Activated CD8-positive, alpha-beta memory T cell treated with anti-CD3 and anti-CD28 coated beads, Interleukin-2, amount 50 U/mL, for 48 hours (primary cell): Measurements from ENCODE around the gene BCL2.

Experiments
- DNase-seq: peaks from one replicate; pipeline ENCODE4 v3.0.0-alpha.2; 2020

BCL2 gene

DNA sequence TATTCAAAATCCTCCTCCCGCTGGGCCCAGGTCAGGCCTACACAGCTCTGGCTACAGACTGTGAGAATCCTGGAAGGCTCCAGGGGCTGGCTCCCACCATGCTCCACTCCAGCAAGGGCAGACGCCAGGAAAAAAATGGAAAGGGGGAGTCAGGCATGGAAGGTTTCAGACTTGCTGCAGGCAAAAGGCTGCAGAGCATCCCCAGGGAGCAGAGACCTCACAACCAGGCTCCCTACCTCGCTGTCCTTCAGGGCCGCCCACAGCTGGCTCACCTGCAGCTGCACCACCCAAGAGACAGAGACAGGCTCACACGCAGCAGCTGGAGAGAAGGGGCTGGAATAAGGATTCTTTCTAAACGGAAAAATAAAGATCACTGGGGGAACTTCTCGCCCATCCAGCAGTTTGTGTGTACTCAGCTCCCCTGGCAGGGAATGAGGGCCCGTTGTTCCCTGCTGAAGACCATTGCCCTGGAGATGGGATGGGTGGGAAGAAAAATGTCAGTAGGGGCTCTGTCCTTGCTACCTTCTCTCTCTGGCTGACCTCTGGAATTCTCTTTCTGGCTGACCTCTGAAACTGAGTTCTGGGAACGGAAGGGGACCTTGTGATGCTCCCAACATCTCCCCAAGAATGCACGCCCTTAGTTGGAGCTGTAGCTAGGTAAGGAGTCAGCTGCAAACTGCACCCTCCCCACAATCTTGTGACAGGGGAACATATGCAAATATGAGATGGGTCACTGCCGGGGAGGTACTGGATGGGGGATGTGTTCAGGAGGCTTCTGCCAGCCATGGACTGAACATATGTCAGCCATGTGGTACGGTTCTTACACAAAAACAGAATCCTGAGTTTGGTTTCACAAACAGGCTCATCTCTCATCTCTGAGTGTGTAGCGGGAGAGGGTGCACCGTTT, 34.5 kb downstream of the BCL2 start:
- no peak for DNase-seq

DNA sequence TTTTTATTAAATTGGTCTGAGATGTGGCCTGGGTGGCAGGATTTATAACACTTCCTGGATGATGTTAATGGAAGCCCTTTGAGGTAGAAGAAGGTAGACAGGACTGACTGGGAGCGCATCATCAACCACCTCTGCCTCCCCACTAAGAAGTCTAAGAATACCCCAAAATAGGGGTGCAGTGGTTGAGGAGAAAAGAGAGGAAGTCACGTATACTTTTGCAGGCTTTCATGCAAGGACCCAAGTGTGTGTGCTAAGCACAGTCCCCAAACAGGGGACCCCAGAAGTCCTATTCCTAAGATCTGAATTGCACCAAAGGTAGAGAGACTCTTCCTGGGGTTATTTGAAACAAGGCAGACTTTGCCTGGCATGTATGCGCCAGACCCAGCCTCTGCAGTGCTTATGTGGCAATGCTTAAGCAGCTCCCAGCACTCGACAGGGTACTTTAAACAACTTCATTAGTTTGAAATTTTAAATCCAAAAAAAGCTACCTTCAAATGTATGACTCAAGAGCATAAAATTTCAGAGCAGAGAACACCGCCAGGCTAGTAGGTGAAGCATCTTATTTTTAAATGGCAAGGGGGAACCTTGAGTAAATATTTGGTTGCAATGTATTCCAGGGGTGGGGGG, 35.3 kb downstream of the BCL2 start:
- DNase-seq: no peak

GRCh38 chr18:63283305-63284094, 36.1 kb downstream of the BCL2 start:
- no peak for DNase-seq

GRCh38 chr18:63282793-63283192, 36.8 kb downstream of the BCL2 start:
- no peak for DNase-seq

- no peak for DNase-seq
Observed at GRCh38 chr18:63273222-63273927, 46.2 kb downstream of the BCL2 start.

DNA sequence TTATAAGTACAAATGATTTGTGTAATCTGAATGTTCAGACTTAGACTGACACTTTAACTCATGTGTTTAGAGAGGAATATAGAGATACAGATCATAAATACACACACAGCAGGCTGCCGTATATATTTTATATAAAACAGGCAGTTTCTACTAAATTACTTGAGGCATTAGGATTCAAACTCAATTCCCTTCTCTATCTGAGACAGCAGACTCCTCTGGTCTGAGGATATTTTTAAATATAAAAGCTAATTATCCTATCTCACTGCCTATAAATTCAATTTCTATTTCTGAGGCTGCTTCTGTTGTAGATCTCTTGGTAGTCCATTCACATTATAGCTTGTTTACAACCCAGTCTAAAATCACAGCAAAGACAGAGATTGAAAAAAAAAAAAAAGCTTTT, 46.9 kb downstream of the BCL2 start:
- DNase-seq: no peak

DNA sequence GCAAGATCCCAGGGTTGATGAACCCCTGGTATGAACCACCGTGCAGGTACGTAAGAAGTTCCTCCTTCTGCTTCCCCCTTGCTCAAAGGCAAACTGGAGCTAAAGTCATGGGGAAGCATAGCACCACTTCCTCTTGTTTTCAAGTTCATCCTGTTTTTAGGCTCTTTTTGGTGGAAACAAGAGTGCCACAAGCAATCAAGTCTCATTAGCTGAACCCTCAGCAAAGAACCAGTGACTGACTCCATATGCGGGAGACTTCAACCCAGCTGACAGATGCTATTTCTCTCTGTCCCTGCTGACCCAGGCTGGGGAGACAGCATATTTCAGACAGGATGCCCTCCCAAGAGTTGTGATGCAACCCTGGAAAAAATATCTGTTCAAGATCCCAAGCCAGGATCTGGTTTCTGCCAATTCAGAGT, 47.7 kb downstream of the BCL2 start:
- DNase-seq: no peak

DNA sequence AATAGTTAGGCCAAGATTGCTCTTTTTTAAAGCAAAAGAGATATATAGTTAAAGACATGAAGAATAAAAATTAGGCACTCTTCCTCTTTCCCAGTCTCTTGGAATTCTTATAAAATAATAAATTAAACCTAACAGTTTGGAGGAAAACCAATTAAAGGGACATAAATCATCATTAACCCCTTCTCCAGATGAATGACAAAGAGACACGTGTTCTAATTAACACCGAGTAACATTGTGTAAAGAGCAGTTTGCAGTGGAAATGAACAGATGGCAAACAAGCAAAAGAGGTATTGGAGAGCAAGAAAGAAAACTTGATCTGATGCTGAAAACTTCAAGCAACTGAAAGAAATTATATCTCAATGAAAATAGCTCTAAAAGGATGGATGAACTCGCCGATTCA, 48.4 kb downstream of the BCL2 start:
- no peak for DNase-seq

GRCh38 chr18:63267975-63268721, 51.4 kb downstream of the BCL2 start:
- no peak for DNase-seq

DNA sequence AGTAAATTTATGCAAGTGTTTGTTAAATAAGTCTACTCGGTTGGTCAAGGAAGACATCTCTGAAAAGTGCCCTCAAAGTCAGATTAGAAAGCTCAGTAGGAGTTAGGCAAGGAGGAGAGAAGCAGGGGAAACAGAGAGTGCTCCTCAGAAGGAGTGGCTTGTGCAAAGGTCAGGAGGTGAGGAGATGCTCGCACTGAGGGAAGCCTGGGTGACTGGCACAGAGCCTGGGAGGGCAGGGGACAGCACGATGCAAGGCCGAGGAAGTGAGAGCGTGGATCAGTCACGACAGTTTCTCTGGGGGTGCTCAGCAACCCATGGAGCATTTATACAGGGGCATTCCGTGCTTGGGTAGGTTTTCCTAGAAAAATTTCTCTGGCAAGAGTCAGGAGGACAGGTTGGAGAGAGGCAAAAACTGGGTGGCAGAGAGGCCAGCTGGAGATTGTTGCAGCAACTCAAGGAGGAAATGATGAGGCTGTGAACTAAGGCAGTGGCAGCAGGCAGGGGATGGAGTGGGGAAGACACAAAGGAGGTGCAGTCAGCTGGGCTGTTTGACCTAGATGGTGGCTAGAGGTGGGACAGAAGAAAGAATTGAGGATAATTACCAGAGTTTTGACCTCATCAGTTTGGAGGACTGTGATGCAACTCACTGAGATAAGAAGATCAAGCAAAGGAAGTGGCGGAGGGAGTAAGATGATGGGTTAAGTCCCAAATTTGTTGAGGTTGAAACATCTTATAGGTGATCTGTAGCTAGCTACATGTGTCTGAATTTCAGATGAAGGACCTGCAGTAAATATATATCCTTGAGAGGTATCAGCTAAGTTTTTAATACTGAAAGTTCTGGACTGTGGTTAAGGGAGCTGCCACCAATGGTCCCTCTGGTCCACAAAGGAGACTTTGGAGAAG, 52.4 kb downstream of the BCL2 start:
- no peak for DNase-seq

GRCh38 chr18:63265326-63265725, 54.2 kb downstream of the BCL2 start:
- DNase-seq: no peak

- no peak for DNase-seq
Observed at GRCh38 chr18:63264871-63265270, 54.7 kb downstream of the BCL2 start.

- no peak for DNase-seq
Observed at GRCh38 chr18:63263444-63263843, 56.1 kb downstream of the BCL2 start.

DNA sequence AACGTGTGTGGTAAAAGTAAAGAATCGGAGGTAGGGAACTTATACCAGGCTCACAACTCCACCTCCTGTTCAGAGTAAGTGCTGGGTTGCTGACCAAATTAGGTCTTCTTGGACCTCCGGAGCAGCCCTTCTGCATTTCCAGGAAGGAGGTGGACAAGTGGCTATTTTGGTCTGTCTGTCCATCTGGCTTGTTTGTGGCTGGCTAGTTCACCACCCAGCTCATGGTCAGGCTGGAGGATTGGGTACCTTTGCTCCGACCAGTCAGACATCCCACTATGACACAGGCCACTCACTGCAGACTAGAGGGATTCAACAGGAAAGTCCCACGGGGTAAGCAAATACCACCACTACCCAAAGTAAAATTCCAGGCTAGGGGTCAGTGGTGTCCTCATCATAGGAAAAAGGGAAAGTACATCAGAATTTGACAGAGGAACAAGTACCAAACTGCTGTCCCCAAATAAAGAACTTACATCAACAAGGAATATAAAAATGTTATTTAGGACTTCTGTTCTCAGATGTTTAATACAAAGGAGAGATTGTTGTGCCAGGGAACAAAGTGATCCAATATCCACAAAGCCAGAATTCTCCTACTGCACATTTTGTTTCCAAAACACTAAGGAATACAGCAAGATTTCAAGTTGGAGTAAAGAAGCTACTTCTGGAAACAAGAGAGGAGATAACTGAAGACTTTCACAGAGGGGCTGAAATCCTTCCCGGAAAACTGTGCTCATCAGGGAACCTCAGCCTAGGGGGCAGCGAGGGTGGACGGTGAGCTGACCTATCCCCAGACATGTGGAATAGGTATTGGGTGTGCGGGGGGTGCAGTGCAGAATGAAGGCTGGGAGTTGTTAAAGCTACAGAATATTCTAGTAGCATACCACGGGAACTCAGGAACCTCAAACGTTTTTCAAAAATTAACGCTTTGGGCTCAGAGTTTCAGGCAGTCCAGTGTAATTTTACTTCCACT, 56.9 kb downstream of the BCL2 start:
- no peak for DNase-seq

DNA sequence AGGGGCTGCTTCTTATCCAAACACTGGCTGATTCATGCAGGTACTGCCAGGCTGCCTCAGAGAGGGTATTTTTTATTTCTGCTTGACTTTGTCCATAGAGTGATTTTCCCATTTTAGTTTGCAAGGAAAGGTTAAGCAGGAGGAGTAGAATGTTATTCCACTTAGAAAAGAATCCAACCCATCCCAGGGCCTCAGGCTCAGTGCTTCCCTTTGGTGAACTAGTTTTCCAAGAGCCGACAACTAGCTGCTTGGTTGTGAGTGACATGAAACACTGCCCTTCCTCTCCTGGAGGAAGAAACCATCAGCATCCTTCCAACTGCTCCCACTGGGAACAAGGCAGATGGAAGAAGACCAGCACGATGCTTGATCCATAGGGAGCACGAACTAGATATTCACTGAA, 58.5 kb downstream of the BCL2 start:
- DNase-seq: no peak

- DNase-seq: no peak
Observed at GRCh38 chr18:63260380-63260754, 59.2 kb downstream of the BCL2 start.

GRCh38 chr18:63259567-63260379, 59.8 kb downstream of the BCL2 start:
- no peak for DNase-seq

GRCh38 chr18:63258749-63259566, 60.6 kb downstream of the BCL2 start:
- no peak for DNase-seq
